H1 (cell line): ENCODE results near the gene PRADC1. TPM values are rescaled to one million over a fixed set of nuclear protein-coding genes. Genes with fewer than 3 reads are reported as not detected.

Experiments used
- SAP30 ChIP-seq: fragments of 300-600 bp; sonication (generic); IDR thresholded peaks from 2 replicates; pipeline ENCODE4 v1.7.1; 2012; ENCODE audit warnings: low read length, moderate library complexity, mild to moderate bottlenecking, inconsistent platforms; ENCODE audit not compliant: insufficient read depth, insufficient replicate concordance
- polyA plus RNA-seq, 7 experiments: library from polyadenylated mRNA; depleted of rRNA in 3 of 7; stranded (reverse) in 5 of 7; unstranded in 2 of 7; fragments of >200 nt in 5 of 7; fragments of 200-250 nt in 2 of 7; gene quantifications; 1 replicate in 5 of 7; 2 replicates in 1 of 7; 4 replicates in 1 of 7; pipeline versions ENCODE4 v1.2.1 to v1.2.3, GENCODE V29; 2011 to 2013; ENCODE audit warnings: missing spikeins in 2 of 7, mixed read lengths in 2 of 7
- total RNA-seq: library from RNA; stranded (reverse); fragmentation: NEBNext Ultra II Directional; extraction: Animal tissue kit (Norgen Biotek cat#: 25700); gene quantifications from 2 replicates; pipeline ENCODE4 v1.2.1, GENCODE V29; 2021
- TF ChIP-seq, protein P1 (sequence below): fragments of 300-600 bp; sonication (generic); IDR thresholded peaks from 2 replicates; pipeline ENCODE4 v1.7.1; 2012; ENCODE audit warnings: low read length, moderate library complexity, mild to moderate bottlenecking, inconsistent platforms; ENCODE audit not compliant: insufficient replicate concordance

Gene PRADC1
- total and polyA plus RNA-seq, 2 of the 8 experiments (the other 6 are each of a cell fraction or from before 2014, with no cell fraction given), result 8.9 to 13.1 TPM

DNA sequence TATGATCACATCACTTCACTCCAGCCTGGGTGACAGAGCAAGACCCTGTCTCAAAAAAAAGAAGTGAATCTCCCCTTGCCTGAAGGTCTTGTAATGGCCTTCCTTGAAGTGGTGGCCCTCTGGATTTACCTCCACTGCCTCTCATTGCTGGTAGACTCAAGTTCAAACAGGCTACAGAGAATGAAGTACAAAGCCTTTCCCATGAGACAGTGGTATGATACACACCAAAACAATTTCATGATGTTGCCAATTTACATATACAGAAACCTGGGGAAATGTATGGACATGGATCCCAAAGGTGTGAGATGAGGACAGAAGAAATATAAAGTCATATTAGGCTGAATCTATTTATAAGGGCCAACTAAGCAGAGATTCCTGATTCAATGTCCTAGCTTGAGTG, 35.5 kb downstream of the PRADC1 start (continued):
- TF ChIP-seq, protein P1, sequence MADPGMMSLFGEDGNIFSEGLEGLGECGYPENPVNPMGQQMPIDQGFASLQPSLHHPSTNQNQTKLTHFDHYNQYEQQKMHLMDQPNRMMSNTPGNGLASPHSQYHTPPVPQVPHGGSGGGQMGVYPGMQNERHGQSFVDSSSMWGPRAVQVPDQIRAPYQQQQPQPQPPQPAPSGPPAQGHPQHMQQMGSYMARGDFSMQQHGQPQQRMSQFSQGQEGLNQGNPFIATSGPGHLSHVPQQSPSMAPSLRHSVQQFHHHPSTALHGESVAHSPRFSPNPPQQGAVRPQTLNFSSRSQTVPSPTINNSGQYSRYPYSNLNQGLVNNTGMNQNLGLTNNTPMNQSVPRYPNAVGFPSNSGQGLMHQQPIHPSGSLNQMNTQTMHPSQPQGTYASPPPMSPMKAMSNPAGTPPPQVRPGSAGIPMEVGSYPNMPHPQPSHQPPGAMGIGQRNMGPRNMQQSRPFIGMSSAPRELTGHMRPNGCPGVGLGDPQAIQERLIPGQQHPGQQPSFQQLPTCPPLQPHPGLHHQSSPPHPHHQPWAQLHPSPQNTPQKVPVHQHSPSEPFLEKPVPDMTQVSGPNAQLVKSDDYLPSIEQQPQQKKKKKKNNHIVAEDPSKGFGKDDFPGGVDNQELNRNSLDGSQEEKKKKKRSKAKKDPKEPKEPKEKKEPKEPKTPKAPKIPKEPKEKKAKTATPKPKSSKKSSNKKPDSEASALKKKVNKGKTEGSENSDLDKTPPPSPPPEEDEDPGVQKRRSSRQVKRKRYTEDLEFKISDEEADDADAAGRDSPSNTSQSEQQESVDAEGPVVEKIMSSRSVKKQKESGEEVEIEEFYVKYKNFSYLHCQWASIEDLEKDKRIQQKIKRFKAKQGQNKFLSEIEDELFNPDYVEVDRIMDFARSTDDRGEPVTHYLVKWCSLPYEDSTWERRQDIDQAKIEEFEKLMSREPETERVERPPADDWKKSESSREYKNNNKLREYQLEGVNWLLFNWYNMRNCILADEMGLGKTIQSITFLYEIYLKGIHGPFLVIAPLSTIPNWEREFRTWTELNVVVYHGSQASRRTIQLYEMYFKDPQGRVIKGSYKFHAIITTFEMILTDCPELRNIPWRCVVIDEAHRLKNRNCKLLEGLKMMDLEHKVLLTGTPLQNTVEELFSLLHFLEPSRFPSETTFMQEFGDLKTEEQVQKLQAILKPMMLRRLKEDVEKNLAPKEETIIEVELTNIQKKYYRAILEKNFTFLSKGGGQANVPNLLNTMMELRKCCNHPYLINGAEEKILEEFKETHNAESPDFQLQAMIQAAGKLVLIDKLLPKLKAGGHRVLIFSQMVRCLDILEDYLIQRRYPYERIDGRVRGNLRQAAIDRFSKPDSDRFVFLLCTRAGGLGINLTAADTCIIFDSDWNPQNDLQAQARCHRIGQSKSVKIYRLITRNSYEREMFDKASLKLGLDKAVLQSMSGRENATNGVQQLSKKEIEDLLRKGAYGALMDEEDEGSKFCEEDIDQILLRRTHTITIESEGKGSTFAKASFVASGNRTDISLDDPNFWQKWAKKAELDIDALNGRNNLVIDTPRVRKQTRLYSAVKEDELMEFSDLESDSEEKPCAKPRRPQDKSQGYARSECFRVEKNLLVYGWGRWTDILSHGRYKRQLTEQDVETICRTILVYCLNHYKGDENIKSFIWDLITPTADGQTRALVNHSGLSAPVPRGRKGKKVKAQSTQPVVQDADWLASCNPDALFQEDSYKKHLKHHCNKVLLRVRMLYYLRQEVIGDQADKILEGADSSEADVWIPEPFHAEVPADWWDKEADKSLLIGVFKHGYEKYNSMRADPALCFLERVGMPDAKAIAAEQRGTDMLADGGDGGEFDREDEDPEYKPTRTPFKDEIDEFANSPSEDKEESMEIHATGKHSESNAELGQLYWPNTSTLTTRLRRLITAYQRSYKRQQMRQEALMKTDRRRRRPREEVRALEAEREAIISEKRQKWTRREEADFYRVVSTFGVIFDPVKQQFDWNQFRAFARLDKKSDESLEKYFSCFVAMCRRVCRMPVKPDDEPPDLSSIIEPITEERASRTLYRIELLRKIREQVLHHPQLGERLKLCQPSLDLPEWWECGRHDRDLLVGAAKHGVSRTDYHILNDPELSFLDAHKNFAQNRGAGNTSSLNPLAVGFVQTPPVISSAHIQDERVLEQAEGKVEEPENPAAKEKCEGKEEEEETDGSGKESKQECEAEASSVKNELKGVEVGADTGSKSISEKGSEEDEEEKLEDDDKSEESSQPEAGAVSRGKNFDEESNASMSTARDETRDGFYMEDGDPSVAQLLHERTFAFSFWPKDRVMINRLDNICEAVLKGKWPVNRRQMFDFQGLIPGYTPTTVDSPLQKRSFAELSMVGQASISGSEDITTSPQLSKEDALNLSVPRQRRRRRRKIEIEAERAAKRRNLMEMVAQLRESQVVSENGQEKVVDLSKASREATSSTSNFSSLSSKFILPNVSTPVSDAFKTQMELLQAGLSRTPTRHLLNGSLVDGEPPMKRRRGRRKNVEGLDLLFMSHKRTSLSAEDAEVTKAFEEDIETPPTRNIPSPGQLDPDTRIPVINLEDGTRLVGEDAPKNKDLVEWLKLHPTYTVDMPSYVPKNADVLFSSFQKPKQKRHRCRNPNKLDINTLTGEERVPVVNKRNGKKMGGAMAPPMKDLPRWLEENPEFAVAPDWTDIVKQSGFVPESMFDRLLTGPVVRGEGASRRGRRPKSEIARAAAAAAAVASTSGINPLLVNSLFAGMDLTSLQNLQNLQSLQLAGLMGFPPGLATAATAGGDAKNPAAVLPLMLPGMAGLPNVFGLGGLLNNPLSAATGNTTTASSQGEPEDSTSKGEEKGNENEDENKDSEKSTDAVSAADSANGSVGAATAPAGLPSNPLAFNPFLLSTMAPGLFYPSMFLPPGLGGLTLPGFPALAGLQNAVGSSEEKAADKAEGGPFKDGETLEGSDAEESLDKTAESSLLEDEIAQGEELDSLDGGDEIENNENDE, result no peak
- no peak for TF ChIP-seq SAP30
- TF ChIP-seq, all 59 proteins: peak for 0
